ENCODE measurements around the gene AURKA. TPM values are rescaled to one million over a fixed set of nuclear protein-coding genes. Genes with fewer than 3 reads are reported as not detected.

The AURKA gene
- total and polyA plus RNA-seq, 9 of the 15 experiments (the other 6 are each of a cell fraction or from before 2014, with no cell fraction given), result 72.7 to 162 (median 113) TPM

DNA sequence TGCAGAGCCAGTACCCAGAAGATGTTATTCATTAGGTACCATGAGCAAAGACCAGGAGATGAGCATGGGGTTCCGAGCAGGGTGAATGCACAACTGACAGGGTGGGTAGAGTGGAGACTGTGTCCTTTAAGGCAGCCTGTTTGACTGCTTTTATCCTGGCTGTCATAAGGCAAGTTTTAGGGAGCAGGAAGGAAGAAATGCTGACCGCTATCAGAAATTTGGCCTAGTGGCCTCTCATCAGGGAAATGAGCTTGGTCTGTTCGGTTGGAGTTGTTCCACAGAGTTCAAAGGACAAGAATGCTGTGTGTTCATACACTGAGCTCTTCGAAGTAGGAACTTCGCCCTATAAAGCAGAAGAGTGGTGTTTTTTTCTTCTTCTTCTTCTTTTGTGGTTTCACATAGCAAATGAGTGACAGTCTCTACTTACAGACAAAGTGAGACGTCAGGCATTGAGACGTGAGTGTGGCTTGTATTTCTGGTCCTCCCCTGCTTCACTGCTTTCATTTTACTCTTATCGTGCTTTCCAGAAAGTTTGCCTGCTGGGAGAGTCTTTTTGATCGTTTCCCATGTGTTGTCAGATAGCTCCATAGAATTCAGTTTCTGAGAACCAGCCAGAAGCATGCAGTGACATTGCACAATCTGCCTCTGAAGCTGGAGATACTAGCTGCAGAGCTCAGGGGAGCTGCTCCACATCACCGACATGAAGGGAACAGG, 19.9 kb upstream of the AURKA start, which contains the start of gene CASS4 (continued):
- TF ChIP-seq MXI1 (IDR thresholded peaks at IDR 0.05; ENCODE audit: low read depth, low read length) (peak; percentile 88), FOXJ2 (tag; IDR thresholded peaks at IDR 0.05) (0 out of 2 replicates have a peak, but pooled peaks have one; percentile 39), TBP (optimal IDR thresholded peaks at IDR 0.05; ENCODE audit: low read depth, low read length) (peak; percentile 97), MECOM (CRISPR knock-in tag; IDR thresholded peaks at IDR 0.05) (peak; percentile 52; the same call in 1 of the 2 replicates), PCBP2 (IDR thresholded peaks at IDR 0.05; ENCODE audit: low read depth, low read length, poor library complexity, severe bottlenecking) (no peak), ZNF79 (CRISPR knock-in tag; IDR thresholded peaks at IDR 0.05; ENCODE audit: low read depth) (no peak), MEF2D (tag; conservative IDR thresholded peaks at IDR 0.05; ENCODE audit: low read depth) (peak; percentile 68), CCNT2 (IDR thresholded peaks at IDR 0.05; ENCODE audit: borderline replicate concordance, extremely low read depth, insufficient read length, low read depth, low read length) (peak; percentile 85), TGIF2 (CRISPR knock-in tag; IDR thresholded peaks at IDR 0.05) (no peak; the same call in 1 of the 2 replicates), OTX1 (CRISPR knock-in tag; IDR thresholded peaks at IDR 0.05) (0 out of 2 replicates have a peak, but pooled peaks have one; percentile 13), TCF3 (CRISPR knock-in tag; IDR thresholded peaks at IDR 0.05) (peak; percentile 99), FUS (optimal IDR thresholded peaks at IDR 0.05; ENCODE audit: low read depth, low read length) (no peak), RCOR1 (IDR thresholded peaks at IDR 0.05; ENCODE audit: borderline replicate concordance in 1 of 2, low read depth in 2 of 2, low read length in 2 of 2) (peak; percentile 86 to 96; a peak in 3 of 4 replicates), SNIP1 (IDR thresholded peaks at IDR 0.05; ENCODE audit: low read depth) (no peak), TRIM28 (IDR thresholded peaks at IDR 0.05) (peak; percentile 90), RBM15 (IDR thresholded peaks at IDR 0.05; ENCODE audit: insufficient read depth, low read length) (no peak), KDM2B (CRISPR knock-in tag; IDR thresholded peaks at IDR 0.05) (no peak), SIN3A (IDR thresholded peaks at IDR 0.05; ENCODE audit: borderline replicate concordance in 2 of 2, control insufficient read depth in 1 of 2, low read depth in 2 of 2, low read length in 2 of 2) (peak; percentile 37 to 56; a peak in 2 of 4 replicates), MYBL2 (IDR thresholded peaks at IDR 0.05; ENCODE audit: low read depth) (no peak; the same call in 1 of the 2 replicates), MYBL2 (CRISPR knock-in tag; IDR thresholded peaks at IDR 0.05; ENCODE audit: borderline replicate concordance) (no peak), PCBP1 (IDR thresholded peaks at IDR 0.05; ENCODE audit: low read depth, low read length, poor library complexity, severe bottlenecking) (no peak), GATAD2B (IDR thresholded peaks at IDR 0.05; ENCODE audit: borderline replicate concordance) (peak; percentile 86; the same call in 1 of the 2 replicates), ZNF239 (CRISPR knock-in tag; IDR thresholded peaks at IDR 0.05) (no peak)
- TF ChIP-seq, protein P1, sequence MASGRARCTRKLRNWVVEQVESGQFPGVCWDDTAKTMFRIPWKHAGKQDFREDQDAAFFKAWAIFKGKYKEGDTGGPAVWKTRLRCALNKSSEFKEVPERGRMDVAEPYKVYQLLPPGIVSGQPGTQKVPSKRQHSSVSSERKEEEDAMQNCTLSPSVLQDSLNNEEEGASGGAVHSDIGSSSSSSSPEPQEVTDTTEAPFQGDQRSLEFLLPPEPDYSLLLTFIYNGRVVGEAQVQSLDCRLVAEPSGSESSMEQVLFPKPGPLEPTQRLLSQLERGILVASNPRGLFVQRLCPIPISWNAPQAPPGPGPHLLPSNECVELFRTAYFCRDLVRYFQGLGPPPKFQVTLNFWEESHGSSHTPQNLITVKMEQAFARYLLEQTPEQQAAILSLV (tag; IDR thresholded peaks at IDR 0.05), result peak; percentile 95
- TF ChIP-seq, protein P2, sequence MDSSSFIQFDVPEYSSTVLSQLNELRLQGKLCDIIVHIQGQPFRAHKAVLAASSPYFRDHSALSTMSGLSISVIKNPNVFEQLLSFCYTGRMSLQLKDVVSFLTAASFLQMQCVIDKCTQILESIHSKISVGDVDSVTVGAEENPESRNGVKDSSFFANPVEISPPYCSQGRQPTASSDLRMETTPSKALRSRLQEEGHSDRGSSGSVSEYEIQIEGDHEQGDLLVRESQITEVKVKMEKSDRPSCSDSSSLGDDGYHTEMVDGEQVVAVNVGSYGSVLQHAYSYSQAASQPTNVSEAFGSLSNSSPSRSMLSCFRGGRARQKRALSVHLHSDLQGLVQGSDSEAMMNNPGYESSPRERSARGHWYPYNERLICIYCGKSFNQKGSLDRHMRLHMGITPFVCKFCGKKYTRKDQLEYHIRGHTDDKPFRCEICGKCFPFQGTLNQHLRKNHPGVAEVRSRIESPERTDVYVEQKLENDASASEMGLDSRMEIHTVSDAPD (CRISPR knock-in tag; IDR thresholded peaks at IDR 0.05), result no peak
- TF ChIP-seq, protein P3, sequence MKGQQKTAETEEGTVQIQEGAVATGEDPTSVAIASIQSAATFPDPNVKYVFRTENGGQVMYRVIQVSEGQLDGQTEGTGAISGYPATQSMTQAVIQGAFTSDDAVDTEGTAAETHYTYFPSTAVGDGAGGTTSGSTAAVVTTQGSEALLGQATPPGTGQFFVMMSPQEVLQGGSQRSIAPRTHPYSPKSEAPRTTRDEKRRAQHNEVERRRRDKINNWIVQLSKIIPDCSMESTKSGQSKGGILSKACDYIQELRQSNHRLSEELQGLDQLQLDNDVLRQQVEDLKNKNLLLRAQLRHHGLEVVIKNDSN (CRISPR knock-in tag; IDR thresholded peaks at IDR 0.05), result no peak

Measured in K562 (cell line).